Naive B cell (primary cell): ENCODE measurements around the gene GGTA1. TPM values are rescaled to one million over a fixed set of nuclear protein-coding genes. Genes with fewer than 3 reads are reported as not detected.

Experiments
- ATAC-seq, 2 donors: fragments of 150-1000 bp; cut with Tn5 transposase; 2 replicates each; pipeline ENCODE4 v1.10.0; 2021; ENCODE audit warnings: low read depth in 2 of 2, mild to moderate bottlenecking in 2 of 2, moderate library complexity in 2 of 2
- DNase-seq: peaks from one replicate; pipeline ENCODE4 v3.0.0; 2022
- H3K27ac Mint-ChIP-seq, 6 donors: one replicate each; pipeline ENCODE4 v1.8.0; 2020 to 2022; ENCODE audit warnings: mild to moderate bottlenecking in 6 of 6, mixed read lengths in 6 of 6, moderate library complexity in 5 of 6, inconsistent platforms in 2 of 6
- H3K27me3 Mint-ChIP-seq, 3 donors: one replicate each; pipeline ENCODE4 v1.8.0; 2021 to 2022; ENCODE audit warnings: mixed read lengths in 3 of 3, mild to moderate bottlenecking in 1 of 3
- H3K36me3 Mint-ChIP-seq, 2 donors: one replicate each; pipeline ENCODE4 v1.8.0; 2020 to 2022; ENCODE audit warnings: mixed read lengths in 2 of 2, inconsistent platforms in 1 of 2, mild to moderate bottlenecking in 1 of 2
- H3K4me1 Mint-ChIP-seq, 3 donors: one replicate each; pipeline ENCODE4 v1.8.0; 2020 to 2022; ENCODE audit warnings: mixed read lengths in 3 of 3, inconsistent platforms in 1 of 3, mild to moderate bottlenecking in 1 of 3, moderate library complexity in 1 of 3
- H3K4me3 Mint-ChIP-seq, 8 donors: one replicate each; pipeline ENCODE4 v1.8.0; 2020 to 2022; ENCODE audit warnings: mild to moderate bottlenecking in 8 of 8, mixed read lengths in 8 of 8, moderate library complexity in 8 of 8, inconsistent platforms in 2 of 8
- H3K9me3 Mint-ChIP-seq, 7 donors: one replicate each; pipeline ENCODE4 v1.8.0; 2020 to 2022; ENCODE audit warnings: mixed read lengths in 7 of 7, mild to moderate bottlenecking in 5 of 7, inconsistent platforms in 2 of 7, moderate library complexity in 1 of 7
- polyA plus RNA-seq, 6 donors: library from polyadenylated mRNA; unstranded; fragments of 300-500 nt; fragmentation: Illumina TruSeq; gene quantifications; one replicate each; pipeline ENCODE4 v1.2.3, GENCODE V29; 2021; ENCODE audit warnings: low read depth in 6 of 6

The GGTA1 gene
- polyA plus RNA-seq, 6 donors from 2014 or later, result 0.22 to 1.5 (median 0.64) TPM; not detected in 1

GRCh38 chr9:121495976-121496375, 3.7 kb downstream of the GGTA1 start:
- peak overlapping the region in 1 of 8 donors; percentile 11 for H3K4me3 Mint-ChIP-seq
- H3K27ac Mint-ChIP-seq, result no peak overlapping the region
- H3K27me3 Mint-ChIP-seq, result peaks cover 17 to 38% (median 24%) of the 10 kb centered on the region in 3 donors
- H3K9me3 Mint-ChIP-seq, result peaks cover 0 to 7% (median 5%) of the 10 kb centered on the region in 7 donors
- H3K4me1 Mint-ChIP-seq, result peaks cover 36 to 57% (median 51%) of the 10 kb centered on the region in 3 donors
- DNase-seq (no peak), ATAC-seq (no peak)
- H3K36me3 Mint-ChIP-seq, result peaks cover 8 to 19% of the 10 kb centered on the region in 2 donors

- Mint-ChIP-seq H3K36me3 (peaks cover 8 to 19% of the 10 kb centered on the region in 2 donors), H3K27ac (peak overlapping the region in 4 of 6 donors; percentile 44 to 81 (median 72)), H3K27me3 (peaks cover 14 to 26% (median 14%) of the 10 kb centered on the region in 3 donors), H3K4me1 (peaks cover 29 to 51% (median 40%) of the 10 kb centered on the region in 3 donors), H3K9me3 (peaks cover 0 to 7% (median 5%) of the 10 kb centered on the region in 7 donors), H3K4me3 (peak overlapping the region in 6 of 8 donors; percentile 5 to 67 (median 39))
- ATAC-seq, result peak; percentile 62 to 64
- peak; percentile 32 for DNase-seq
Measured at GRCh38 chr9:121494192-121494591, 5.5 kb downstream of the GGTA1 start.

- peaks cover 23 to 41% (median 34%) of the 10 kb centered on the region in 3 donors for H3K4me1 Mint-ChIP-seq
- H3K4me3 Mint-ChIP-seq, result no peak overlapping the region
- peaks cover 8 to 14% of the 10 kb centered on the region in 2 donors for H3K36me3 Mint-ChIP-seq
- ATAC-seq (no peak), DNase-seq (no peak)
- H3K27me3 Mint-ChIP-seq, result peaks cover 0 to 5% (median 0%) of the 10 kb centered on the region in 3 donors
- peaks cover 0 to 5% (median 3%) of the 10 kb centered on the region in 7 donors for H3K9me3 Mint-ChIP-seq
- no peak overlapping the region for H3K27ac Mint-ChIP-seq
Measured at GRCh38 chr9:121491111-121491510, 8.5 kb downstream of the GGTA1 start.

GRCh38 chr9:121489344-121489743, 10.3 kb downstream of the GGTA1 start:
- Mint-ChIP-seq H3K9me3 (peaks cover 0 to 3% (median 0%) of the 10 kb centered on the region in 7 donors), H3K27me3 (peaks cover 0 to 5% (median 0%) of the 10 kb centered on the region in 3 donors), H3K4me3 (no peak overlapping the region), H3K36me3 (peaks cover 0 to 5% of the 10 kb centered on the region in 2 donors), H3K4me1 (peaks cover 31 to 50% (median 40%) of the 10 kb centered on the region in 3 donors), H3K27ac (no peak overlapping the region)
- no peak for ATAC-seq
- no peak for DNase-seq

- H3K4me1 Mint-ChIP-seq, result peaks cover 29 to 42% (median 42%) of the 10 kb centered on the region in 3 donors
- ATAC-seq, result peak in 1 of 2 donors; percentile 4
- no peaks in the 10 kb centered on the region for H3K9me3 Mint-ChIP-seq
- H3K36me3 Mint-ChIP-seq, result no peaks in the 10 kb centered on the region
- peak overlapping the region in 7 of 8 donors; percentile 63 to 90 (median 71) for H3K4me3 Mint-ChIP-seq
- DNase-seq, result no peak
- no peaks in the 10 kb centered on the region for H3K27me3 Mint-ChIP-seq
- H3K27ac Mint-ChIP-seq, result peak overlapping the region; percentile 19 to 90 (median 78)
Measured at GRCh38 chr9:121486043-121486442, 13.6 kb downstream of the GGTA1 start.

- no peaks in the 10 kb centered on the region for H3K36me3 Mint-ChIP-seq
- peak overlapping the region in 7 of 8 donors; percentile 63 to 90 (median 71) for H3K4me3 Mint-ChIP-seq
- peak; percentile 98 for ATAC-seq
- peaks cover 29 to 42% (median 40%) of the 10 kb centered on the region in 3 donors for H3K4me1 Mint-ChIP-seq
- no peaks in the 10 kb centered on the region for H3K27me3 Mint-ChIP-seq
- peak overlapping the region; percentile 36 to 90 (median 86) for H3K27ac Mint-ChIP-seq
- no peaks in the 10 kb centered on the region for H3K9me3 Mint-ChIP-seq
- DNase-seq, result peak; percentile 58
Measured at GRCh38 chr9:121485623-121486022, 14.0 kb downstream of the GGTA1 start.

GRCh38 chr9:121484651-121485446, 14.8 kb downstream of the GGTA1 start:
- Mint-ChIP-seq H3K4me3 (peak overlapping the region in 7 of 8 donors; percentile 67 to 90 (median 74)), H3K27ac (peak overlapping the region; percentile 38 to 92 (median 88)), H3K9me3 (no peaks in the 10 kb centered on the region), H3K36me3 (no peaks in the 10 kb centered on the region), H3K4me1 (peaks cover 29 to 42% (median 40%) of the 10 kb centered on the region in 3 donors), H3K27me3 (no peaks in the 10 kb centered on the region)
- peak in 1 of 2 donors; percentile 18 for ATAC-seq
- no peak for DNase-seq

- peak overlapping the region in 2 of 6 donors; percentile 34 to 84 for H3K27ac Mint-ChIP-seq
- H3K4me1 Mint-ChIP-seq, result peaks cover 29 to 42% (median 40%) of the 10 kb centered on the region in 3 donors
- H3K4me3 Mint-ChIP-seq, result no peak overlapping the region
- H3K27me3 Mint-ChIP-seq, result no peaks in the 10 kb centered on the region
- DNase-seq (no peak), ATAC-seq (no peak)
- no peaks in the 10 kb centered on the region for H3K9me3 Mint-ChIP-seq
- H3K36me3 Mint-ChIP-seq, result no peaks in the 10 kb centered on the region
Measured at GRCh38 chr9:121483473-121484031, 16.1 kb downstream of the GGTA1 start.

- no peak for ATAC-seq
- DNase-seq, result no peak
- Mint-ChIP-seq H3K36me3 (no peaks in the 10 kb centered on the region), H3K9me3 (no peaks in the 10 kb centered on the region), H3K4me3 (peak overlapping the region in 1 of 8 donors; percentile 15), H3K27ac (no peak overlapping the region), H3K4me1 (peaks cover 29 to 42% (median 40%) of the 10 kb centered on the region in 3 donors), H3K27me3 (no peaks in the 10 kb centered on the region)
Measured at GRCh38 chr9:121483049-121483448, 16.6 kb downstream of the GGTA1 start.

GRCh38 chr9:121478816-121479676, 20.6 kb downstream of the GGTA1 start:
- H3K36me3 Mint-ChIP-seq, result no peaks in the 10 kb centered on the region
- no peak for DNase-seq
- H3K4me3 Mint-ChIP-seq, result no peak overlapping the region
- H3K27me3 Mint-ChIP-seq, result peaks cover 10 to 16% (median 12%) of the 10 kb centered on the region in 3 donors
- peaks cover 3 to 9% (median 9%) of the 10 kb centered on the region in 3 donors for H3K4me1 Mint-ChIP-seq
- H3K27ac Mint-ChIP-seq, result no peak overlapping the region
- peaks cover 0 to 2% (median 0%) of the 10 kb centered on the region in 7 donors for H3K9me3 Mint-ChIP-seq
- ATAC-seq, result no peak

GRCh38 chr9:121476156-121476555, 23.5 kb downstream of the GGTA1 start:
- no peak for ATAC-seq
- Mint-ChIP-seq H3K4me3 (no peak overlapping the region), H3K27ac (no peak overlapping the region), H3K27me3 (peaks cover 20 to 23% (median 21%) of the 10 kb centered on the region in 3 donors), H3K9me3 (peaks cover 0 to 2% (median 0%) of the 10 kb centered on the region in 7 donors), H3K4me1 (peaks cover 0 to 3% (median 0%) of the 10 kb centered on the region in 3 donors), H3K36me3 (no peaks in the 10 kb centered on the region)
- no peak for DNase-seq

GRCh38 chr9:121474231-121474947, 25.3 kb downstream of the GGTA1 start:
- ATAC-seq (no peak), DNase-seq (no peak)
- Mint-ChIP-seq H3K27me3 (peaks cover 31 to 34% (median 32%) of the 10 kb centered on the region in 3 donors), H3K27ac (no peak overlapping the region), H3K4me3 (no peak overlapping the region), H3K4me1 (peaks cover 0 to 3% (median 0%) of the 10 kb centered on the region in 3 donors), H3K36me3 (no peaks in the 10 kb centered on the region), H3K9me3 (peaks cover 0 to 2% (median 0%) of the 10 kb centered on the region in 7 donors)
